Lung (tissue), 12 donors: ENCODE results near the gene NDUFC1. TPM values are rescaled to one million over a fixed set of nuclear protein-coding genes. Genes with fewer than 3 reads are reported as not detected.

Experiments
- ATAC-seq: fragments of 200-7000 bp; cut with Tn5 transposase; one replicate; pipeline ENCODE4 v1.9.1; 2020; ENCODE audit warnings: moderate number of reproducible peaks; ENCODE audit not compliant: insufficient read depth, low FRiP score
- DNase-seq, 3 donors: peaks; one replicate each; pipeline ENCODE4 v3.0.0-alpha.2; 2013 to 2017
- H3K27ac ChIP-seq, 2 donors: one replicate each; pipeline ENCODE4 v1.5.1; 2013; ENCODE audit warnings: mild to moderate bottlenecking in 2 of 2, moderate library complexity in 2 of 2, control low read depth in 1 of 2, inconsistent platforms in 1 of 2, low read depth in 1 of 2, low read length in 1 of 2
- H3K27me3 ChIP-seq, 3 donors: one replicate each; pipeline ENCODE4 v1.5.1; 2013; ENCODE audit warnings: low read length in 2 of 3; ENCODE audit not compliant: control insufficient read depth in 3 of 3, insufficient read depth in 3 of 3
- H3K36me3 ChIP-seq, 4 donors: one replicate each; pipeline ENCODE4 v1.5.1; 2013; ENCODE audit warnings: low read length in 4 of 4, mild to moderate bottlenecking in 1 of 4, moderate library complexity in 1 of 4; ENCODE audit not compliant: control insufficient read depth in 4 of 4, insufficient read depth in 4 of 4
- H3K4me1 ChIP-seq, 5 donors: one replicate each; pipeline ENCODE4 v1.5.1; 2013; ENCODE audit warnings: low read length in 5 of 5, mild to moderate bottlenecking in 2 of 5, moderate library complexity in 1 of 5; ENCODE audit not compliant: control insufficient read depth in 5 of 5, insufficient read depth in 5 of 5
- H3K4me3 ChIP-seq: one replicate; pipeline ENCODE4 v1.5.1; 2013; ENCODE audit warnings: mild to moderate bottlenecking, control low read depth, moderate library complexity
- H3K9ac ChIP-seq, 2 donors: one replicate each; pipeline ENCODE4 v1.5.1; 2013; ENCODE audit warnings: low read length in 2 of 2, control low read depth in 1 of 2; ENCODE audit not compliant: insufficient read depth in 1 of 2
- H3K9me3 ChIP-seq, 4 donors: one replicate each; pipeline ENCODE4 v1.5.1; 2013; ENCODE audit warnings: low read length in 3 of 4, mild to moderate bottlenecking in 1 of 4, moderate library complexity in 1 of 4; ENCODE audit not compliant: control insufficient read depth in 4 of 4, insufficient read depth in 3 of 4
- WGBS, 2 donors: extraction: QIAGEN DNeasy Blood & Tissue Kit; methylation state at CpG; one replicate each; pipeline ENCODE4 v1.1.7; 2013; 5-methylcytosine and 5-hydroxymethylcytosine counted together
- polyA plus RNA-seq, 2 donors: library from polyadenylated mRNA; stranded (reverse); fragments of 200-250 nt; gene quantifications; one replicate each; pipeline ENCODE4 v1.2.1, GENCODE V29; 2013
- total RNA-seq, 2 donors: library from RNA; depleted of rRNA in 1 of 2; stranded (reverse); fragments of >200 nt in 1 of 2; gene quantifications; one replicate each; pipeline ENCODE4 v1.2.1, GENCODE V29; 2014 to 2021
- TF ChIP-seq, protein P1 (sequence below): IDR thresholded peaks from 2 replicates; pipeline ENCODE4 v1.5.1; 2012; ENCODE audit warnings: mild to moderate bottlenecking; ENCODE audit errors: control extremely low read depth, extremely low read depth
- donor health status: control.
- donor health status: control.
- donor health status: Bipolar disorder and iron deficiency.
- donor health status: healthy.
- donor health status: DM: yes; HTN: yes; CAD: no.

Gene NDUFC1
- total and polyA plus RNA-seq, 4 donors = 45.0 to 122 (median 52.0) TPM

DNA sequence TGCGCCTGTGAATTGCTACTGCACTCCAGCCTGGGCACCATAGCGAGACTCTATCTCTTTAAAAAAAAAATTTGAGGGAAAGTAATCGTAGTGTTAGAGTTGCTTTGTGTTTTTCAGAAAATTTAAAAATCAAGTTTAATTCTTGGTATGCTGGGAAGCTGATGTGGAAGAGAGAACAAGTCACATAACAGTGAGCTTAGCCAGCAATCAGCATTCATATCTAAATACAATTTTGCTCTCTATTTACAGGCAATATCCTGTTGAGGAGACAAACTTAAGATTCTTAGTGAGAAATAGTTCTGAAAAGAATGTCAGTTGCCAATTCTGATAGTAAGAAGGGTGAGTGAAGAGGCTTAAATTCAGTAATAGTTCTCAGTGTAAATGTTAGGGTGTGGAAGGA lies 9.6 kb upstream of the NDUFC1 start:
- no peak overlapping the region for H3K4me3 ChIP-seq
- TF ChIP-seq, protein P1, sequence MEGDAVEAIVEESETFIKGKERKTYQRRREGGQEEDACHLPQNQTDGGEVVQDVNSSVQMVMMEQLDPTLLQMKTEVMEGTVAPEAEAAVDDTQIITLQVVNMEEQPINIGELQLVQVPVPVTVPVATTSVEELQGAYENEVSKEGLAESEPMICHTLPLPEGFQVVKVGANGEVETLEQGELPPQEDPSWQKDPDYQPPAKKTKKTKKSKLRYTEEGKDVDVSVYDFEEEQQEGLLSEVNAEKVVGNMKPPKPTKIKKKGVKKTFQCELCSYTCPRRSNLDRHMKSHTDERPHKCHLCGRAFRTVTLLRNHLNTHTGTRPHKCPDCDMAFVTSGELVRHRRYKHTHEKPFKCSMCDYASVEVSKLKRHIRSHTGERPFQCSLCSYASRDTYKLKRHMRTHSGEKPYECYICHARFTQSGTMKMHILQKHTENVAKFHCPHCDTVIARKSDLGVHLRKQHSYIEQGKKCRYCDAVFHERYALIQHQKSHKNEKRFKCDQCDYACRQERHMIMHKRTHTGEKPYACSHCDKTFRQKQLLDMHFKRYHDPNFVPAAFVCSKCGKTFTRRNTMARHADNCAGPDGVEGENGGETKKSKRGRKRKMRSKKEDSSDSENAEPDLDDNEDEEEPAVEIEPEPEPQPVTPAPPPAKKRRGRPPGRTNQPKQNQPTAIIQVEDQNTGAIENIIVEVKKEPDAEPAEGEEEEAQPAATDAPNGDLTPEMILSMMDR = no peak
- H3K27ac ChIP-seq = no peak overlapping the region
- DNase-seq (no peak), ATAC-seq (no peak)
- 75 to 81% methylated on average over 3 of the region's 3 CpGs for WGBS, 2 donors
- H3K9me3 ChIP-seq = no peaks in the 10 kb centered on the region
- H3K27me3 ChIP-seq = no peaks in the 10 kb centered on the region
- H3K4me1 ChIP-seq = peaks cover 0 to 11% (median 0%) of the 10 kb centered on the region in 5 donors
- peaks cover 0 to 3% (median 0%) of the 10 kb centered on the region in 4 donors for H3K36me3 ChIP-seq
- peak overlapping the region in 1 of 2 donors; percentile 32 for H3K9ac ChIP-seq

DNA sequence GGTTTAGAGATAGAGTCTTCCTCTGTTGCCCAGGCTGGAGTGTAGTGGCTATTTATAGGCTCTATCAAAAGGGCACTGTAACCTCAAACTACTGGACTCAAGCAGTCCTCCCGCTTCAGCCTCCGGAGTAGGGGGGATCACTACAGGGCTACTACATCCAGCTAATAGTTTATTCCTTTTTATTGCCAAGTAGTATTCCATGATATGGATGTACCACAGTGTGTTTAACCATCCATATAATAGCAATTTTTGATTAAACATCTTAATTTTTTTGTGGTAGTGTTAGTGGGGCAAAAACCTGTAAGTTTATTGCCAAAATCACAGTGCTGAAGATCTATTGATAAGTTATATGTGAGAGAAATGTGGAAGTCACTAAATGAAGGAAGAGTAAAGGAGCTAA lies 2.6 kb upstream of the NDUFC1 start:
- no peaks in the 10 kb centered on the region for H3K27me3 ChIP-seq
- no peak for DNase-seq
- peaks cover 0 to 2% (median 0%) of the 10 kb centered on the region in 4 donors for H3K9me3 ChIP-seq
- no peak for ATAC-seq
- no peak overlapping the region for H3K9ac ChIP-seq
- WGBS, 2 donors = 97 to 98% methylated on average over 2 of the region's 2 CpGs
- peaks cover 0 to 23% (median 0%) of the 10 kb centered on the region in 5 donors for H3K4me1 ChIP-seq
- H3K27ac ChIP-seq = no peak overlapping the region
- TF ChIP-seq, protein P1 = no peak
- peaks cover 0 to 16% (median 0%) of the 10 kb centered on the region in 4 donors for H3K36me3 ChIP-seq
- no peak overlapping the region for H3K4me3 ChIP-seq

DNA sequence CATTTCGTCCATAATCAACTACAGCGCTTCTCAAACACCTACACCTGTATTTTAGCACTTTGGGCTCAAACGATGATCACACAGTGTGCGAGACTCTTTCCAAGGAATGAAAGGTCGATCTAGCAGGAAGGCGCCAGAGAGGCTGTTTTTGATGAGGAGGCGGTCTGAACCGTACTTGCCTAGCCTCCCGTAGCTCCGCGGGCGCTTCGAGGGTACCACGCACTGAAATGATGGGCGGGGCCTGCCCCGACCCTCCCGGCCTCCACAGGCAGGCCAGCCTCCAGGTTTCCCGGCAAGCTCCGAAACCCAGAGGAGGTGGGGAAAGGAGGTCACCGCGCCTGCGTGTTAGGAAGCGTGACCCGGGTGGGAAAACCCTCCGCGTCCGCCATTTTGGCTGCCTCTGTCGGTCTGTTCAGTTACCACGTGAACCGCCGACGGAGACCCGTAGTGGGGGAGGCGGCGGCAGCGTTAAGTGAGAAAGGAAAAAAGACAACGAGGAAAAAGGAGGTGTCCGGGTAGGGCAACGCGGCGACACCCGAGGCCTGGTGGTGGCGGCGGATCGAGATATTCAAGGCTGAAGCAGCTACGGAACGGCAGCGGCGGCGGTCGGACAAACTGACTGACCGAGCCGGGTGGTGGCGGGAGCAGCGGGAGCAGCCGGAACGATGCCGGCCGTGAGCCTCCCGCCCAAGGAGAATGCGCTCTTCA lies 1.0 kb downstream of the NDUFC1 start, which contains the start of gene NAA15:
NAA15 (plus strand) TSS at position 393 of the 708 bp plus-strand sequence; CDS start at position 666, 273 bp downstream.
- peak within 1 kb of the TSS; percentile 88 for H3K4me3 ChIP-seq
- H3K36me3 ChIP-seq = peaks cover 0 to 16% (median 0%) of the 10 kb centered on the region in 4 donors
- TF ChIP-seq, protein P1 = no peak
- DNase-seq (peak; percentile 98 to 99 (median 99)), ATAC-seq (peak; percentile 94)
- H3K4me1 ChIP-seq = peaks cover 0 to 30% (median 4%) of the 10 kb centered on the region in 5 donors
- H3K27ac ChIP-seq = peak within 1 kb of the TSS; percentile 96 to 97
- WGBS, 2 donors = 0% methylated on average over 61 of the region's 61 CpGs
- peaks cover 0 to 2% (median 0%) of the 10 kb centered on the region in 4 donors for H3K9me3 ChIP-seq
- peak within 1 kb of the TSS; percentile 95 to 100 for H3K9ac ChIP-seq
- H3K27me3 ChIP-seq = no peaks in the 10 kb centered on the region
